A673 (cell line): Measurements from ENCODE around the gene TTC34.

Experiments
- CTCF ChIP-seq: fragments of 300-800, 200-600 bp; sonication (generic); conservative IDR thresholded peaks from 2 replicates; pipeline ENCODE4 v1.5.1; 2017; ENCODE audit warnings: low read depth, mild to moderate bottlenecking, antibody characterized with exemption, low read length, moderate library complexity, mixed read lengths
- EZH2 ChIP-seq: fragments of 200-600 bp; sonication (generic); IDR thresholded peaks from 2 replicates; pipeline ENCODE4 v1.6.1; 2017; ENCODE audit warnings: borderline replicate concordance, low read depth, mild to moderate bottlenecking, mixed read lengths, antibody characterized with exemption, low read length; ENCODE audit not compliant: poor library complexity, severe bottlenecking

- TF ChIP-seq EZH2 (no peak), CTCF (no peak)
Observed at GRCh38 chr1:2803086-2803930, 1.8 kb upstream of the TTC34 start.
